Neural progenitor cell (in vitro differentiated cells): ENCODE measurements around the gene TMX1.

Source experiments
- CTCF ChIP-seq: fragments of 200-600 bp; sonication (generic); IDR thresholded peaks from 2 replicates; pipeline ENCODE4 v1.5.1; 2017; ENCODE audit warnings: antibody characterized with exemption, mild to moderate bottlenecking
- EZH2 ChIP-seq: fragments of 200-600 bp; sonication (generic); IDR thresholded peaks from 2 replicates; pipeline ENCODE4 v1.6.1; 2017; ENCODE audit warnings: antibody characterized with exemption, mild to moderate bottlenecking, moderate library complexity
- EZH2phosphoT487 ChIP-seq: fragments of 200-600 bp; sonication (generic); IDR thresholded peaks from 2 replicates; pipeline ENCODE4 v1.6.1; 2017; ENCODE audit warnings: antibody characterized with exemption

GRCh38 chr14:51202914-51203665, 37.0 kb upstream of the TMX1 start:
- TF ChIP-seq CTCF (no peak), EZH2 (no peak), EZH2phosphoT487 (no peak)
